Tibial artery (tissue), 4 donors: ENCODE data around the gene APP.
"Not testable (repeated sequence)": the region's sequence is repeated elsewhere in the genome, so short reads cannot be mapped to it uniquely, and the experiment has no call there.

Source experiments
- DNase-seq, 2 donors: peaks; one replicate each; pipeline ENCODE4 v3.0.0-alpha.2; 2019
- H3K27ac ChIP-seq, 2 donors: fragments of 200-600 bp; sonication (generic) in 1 of 2; 1 replicate in 1 of 2; 2 replicates in 1 of 2; pipeline ENCODE4 v1.5.1; 2018 to 2019; ENCODE audit warnings: mild to moderate bottlenecking in 1 of 2
- H3K27me3 ChIP-seq, 2 donors: fragments of 200-600 bp; sonication (generic) in 1 of 2; one replicate each; pipeline versions ENCODE4 v1.5.1 to v1.6.0; 2016 to 2019
- H3K36me3 ChIP-seq, 3 donors: fragments of 200-600 bp; sonication (generic) in 2 of 3; one replicate each; pipeline ENCODE4 v1.5.1; 2016 to 2019; ENCODE audit warnings: mild to moderate bottlenecking in 2 of 3
- H3K4me1 ChIP-seq, 4 donors: fragments of 200-600 bp; sonication (generic) in 2 of 4; 1 replicate in 3 of 4; 2 replicates in 1 of 4; pipeline ENCODE4 v1.5.1; 2016 to 2019
- H3K4me3 ChIP-seq, 2 donors: fragments of 200-600 bp; sonication (generic) in 1 of 2; 1 replicate in 1 of 2; 2 replicates in 1 of 2; pipeline ENCODE4 v1.5.1; 2018 to 2019; ENCODE audit warnings: mild to moderate bottlenecking in 2 of 2
- H3K9me3 ChIP-seq, 3 donors: fragments of 200-600 bp; sonication (generic) in 1 of 3; one replicate each; pipeline ENCODE4 v1.5.1; 2016 to 2019
- intact Hi-C: fragments of 100-400 bp; cut with DNase I; formaldehyde crosslinking; loops from one replicate; pipeline ENCODE4 v1.15.0; 2023; ENCODE audit warnings: low total_unique reads
- TF ChIP-seq, protein P1 (sequence below), 2 experiments: fragments of 200-600 bp in 1 of 2; fragments of 450-650 bp in 1 of 2; IDR thresholded peaks; one replicate each; pipeline ENCODE4 v1.5.1; 2017 to 2019; ENCODE audit warnings: antibody characterized with exemption in 2 of 2, mild to moderate bottlenecking in 1 of 2, moderate library complexity in 1 of 2

APP gene

DNA sequence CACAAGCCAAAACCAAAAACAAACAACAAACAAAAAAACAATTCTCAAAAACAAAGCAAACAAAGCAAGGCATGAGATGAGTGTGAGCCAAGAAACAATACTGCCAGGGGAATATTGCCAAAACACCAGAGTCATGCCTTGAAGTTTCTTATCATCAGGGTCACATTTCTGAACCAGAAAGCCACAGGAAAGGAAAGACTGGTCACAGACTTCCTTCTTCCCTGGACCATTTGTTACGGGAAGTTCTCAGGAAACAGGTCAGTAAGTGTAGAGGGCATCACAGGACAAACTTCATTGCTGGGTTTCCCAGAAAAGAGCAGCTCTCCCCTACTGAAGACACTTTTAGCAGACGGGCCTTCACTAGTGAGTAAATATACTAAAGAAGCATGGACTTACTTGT is 244.6 kb downstream of the APP start:
- TF ChIP-seq, protein P1, sequence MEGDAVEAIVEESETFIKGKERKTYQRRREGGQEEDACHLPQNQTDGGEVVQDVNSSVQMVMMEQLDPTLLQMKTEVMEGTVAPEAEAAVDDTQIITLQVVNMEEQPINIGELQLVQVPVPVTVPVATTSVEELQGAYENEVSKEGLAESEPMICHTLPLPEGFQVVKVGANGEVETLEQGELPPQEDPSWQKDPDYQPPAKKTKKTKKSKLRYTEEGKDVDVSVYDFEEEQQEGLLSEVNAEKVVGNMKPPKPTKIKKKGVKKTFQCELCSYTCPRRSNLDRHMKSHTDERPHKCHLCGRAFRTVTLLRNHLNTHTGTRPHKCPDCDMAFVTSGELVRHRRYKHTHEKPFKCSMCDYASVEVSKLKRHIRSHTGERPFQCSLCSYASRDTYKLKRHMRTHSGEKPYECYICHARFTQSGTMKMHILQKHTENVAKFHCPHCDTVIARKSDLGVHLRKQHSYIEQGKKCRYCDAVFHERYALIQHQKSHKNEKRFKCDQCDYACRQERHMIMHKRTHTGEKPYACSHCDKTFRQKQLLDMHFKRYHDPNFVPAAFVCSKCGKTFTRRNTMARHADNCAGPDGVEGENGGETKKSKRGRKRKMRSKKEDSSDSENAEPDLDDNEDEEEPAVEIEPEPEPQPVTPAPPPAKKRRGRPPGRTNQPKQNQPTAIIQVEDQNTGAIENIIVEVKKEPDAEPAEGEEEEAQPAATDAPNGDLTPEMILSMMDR (IDR thresholded peaks at IDR 0.05), result no peak
- no peaks in the 10 kb centered on the region for H3K36me3 ChIP-seq
- intact Hi-C loops, result no loop called here
- peak overlapping the region; percentile 57 to 72 for H3K27ac ChIP-seq
- peaks cover 0 to 63% (median 30%) of the 10 kb centered on the region in 4 donors for H3K4me1 ChIP-seq
- H3K4me3 ChIP-seq, result no peak overlapping the region
- no peak for DNase-seq
- no peaks in the 10 kb centered on the region for H3K27me3 ChIP-seq
- H3K9me3 ChIP-seq, result no peaks in the 10 kb centered on the region

DNA sequence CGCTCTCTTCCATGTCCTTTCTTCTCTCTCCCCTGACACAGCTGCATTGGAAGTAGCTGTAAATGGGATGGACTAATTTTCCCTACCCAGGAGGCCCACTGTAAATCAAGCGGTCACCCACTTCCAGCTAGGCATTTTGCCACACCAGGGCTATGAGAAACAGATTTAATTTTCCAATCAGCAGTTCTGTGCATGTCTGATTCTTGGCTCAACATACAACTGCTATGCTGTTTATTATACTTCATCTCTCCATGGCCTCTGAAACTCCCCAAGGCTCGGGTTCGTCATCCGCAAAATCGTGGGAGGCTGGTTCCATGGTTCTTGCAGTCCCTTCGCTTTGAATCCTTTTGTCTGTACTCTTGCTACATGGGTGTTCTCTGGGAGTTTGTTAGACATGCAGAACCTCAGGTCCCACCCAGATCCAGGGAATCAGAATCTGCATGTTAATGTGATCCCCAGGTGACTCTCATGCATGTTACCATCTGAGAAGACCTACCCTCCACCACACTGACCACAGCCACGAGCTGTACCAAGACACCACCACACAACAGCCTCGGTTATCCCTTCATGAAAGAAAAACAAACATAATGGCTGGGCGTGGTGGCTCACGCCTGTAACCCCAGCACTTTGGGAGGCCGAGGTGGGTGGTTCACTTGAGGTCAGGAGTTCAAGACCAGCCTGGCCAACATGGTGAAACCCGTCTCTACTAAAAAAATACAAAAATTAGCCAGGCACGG is 245.3 kb downstream of the APP start:
- intact Hi-C loops, result no loop called here
- no peaks in the 10 kb centered on the region for H3K27me3 ChIP-seq
- H3K27ac ChIP-seq, result peak overlapping the region; percentile 57 to 72
- peaks cover 0 to 58% (median 30%) of the 10 kb centered on the region in 4 donors for H3K4me1 ChIP-seq
- no peak for DNase-seq
- no peaks in the 10 kb centered on the region for H3K9me3 ChIP-seq
- H3K36me3 ChIP-seq, result no peaks in the 10 kb centered on the region
- H3K4me3 ChIP-seq, result no peak overlapping the region
- TF ChIP-seq, protein P1 (IDR thresholded peaks at IDR 0.05), result no peak

DNA sequence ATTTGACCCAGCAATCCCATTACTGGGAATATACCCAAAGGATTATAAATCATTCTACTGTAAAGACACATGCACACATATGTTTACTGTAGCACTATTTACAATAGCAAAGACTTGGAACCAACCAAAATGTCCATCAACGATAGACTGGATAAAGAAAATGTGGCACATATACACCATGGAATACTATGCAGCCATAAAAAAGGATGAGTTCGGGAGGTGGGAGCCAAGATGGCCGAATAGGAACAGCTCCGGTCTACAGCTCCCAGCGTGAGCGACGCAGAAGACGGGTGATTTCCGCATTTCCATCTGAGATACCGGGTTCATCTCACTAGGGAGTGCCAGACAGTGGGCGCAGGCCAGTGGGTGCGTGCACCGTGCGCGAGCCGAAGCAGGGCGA is 252.4 kb downstream of the APP start:
- H3K4me1 ChIP-seq, H3K27me3 ChIP-seq, DNase-seq, H3K27ac ChIP-seq, intact Hi-C loops, H3K9me3 ChIP-seq, H3K36me3 ChIP-seq, H3K4me3 ChIP-seq: not testable (repeated sequence)

DNA sequence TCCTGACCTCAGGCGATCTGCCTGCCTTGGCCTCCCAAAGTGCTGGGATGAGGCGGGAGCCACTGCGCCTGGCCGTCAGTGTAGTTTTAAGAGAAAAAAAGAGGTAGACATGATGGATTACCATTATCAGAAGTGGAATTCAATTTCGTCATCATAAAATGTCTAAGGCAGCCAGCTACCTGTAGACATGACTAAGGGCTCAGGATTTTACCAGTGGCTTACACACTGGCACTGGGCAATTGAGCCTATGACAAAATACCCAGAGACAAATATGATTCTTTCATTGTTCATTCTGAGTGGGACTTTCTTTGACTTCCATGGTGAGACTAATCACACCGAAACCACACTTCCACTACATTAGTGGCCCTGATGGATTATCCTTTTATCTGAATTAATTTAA is 254.3 kb downstream of the APP start:
- H3K9me3 ChIP-seq, result no peaks in the 10 kb centered on the region
- H3K27me3 ChIP-seq, result no peaks in the 10 kb centered on the region
- H3K4me1 ChIP-seq, result peaks cover 0 to 8% (median 6%) of the 10 kb centered on the region in 4 donors
- DNase-seq, result no peak
- TF ChIP-seq, protein P1 (IDR thresholded peaks at IDR 0.05), result no peak
- intact Hi-C loops, result no loop called here
- H3K4me3 ChIP-seq, result no peak overlapping the region
- no peaks in the 10 kb centered on the region for H3K36me3 ChIP-seq
- no peak overlapping the region for H3K27ac ChIP-seq

DNA sequence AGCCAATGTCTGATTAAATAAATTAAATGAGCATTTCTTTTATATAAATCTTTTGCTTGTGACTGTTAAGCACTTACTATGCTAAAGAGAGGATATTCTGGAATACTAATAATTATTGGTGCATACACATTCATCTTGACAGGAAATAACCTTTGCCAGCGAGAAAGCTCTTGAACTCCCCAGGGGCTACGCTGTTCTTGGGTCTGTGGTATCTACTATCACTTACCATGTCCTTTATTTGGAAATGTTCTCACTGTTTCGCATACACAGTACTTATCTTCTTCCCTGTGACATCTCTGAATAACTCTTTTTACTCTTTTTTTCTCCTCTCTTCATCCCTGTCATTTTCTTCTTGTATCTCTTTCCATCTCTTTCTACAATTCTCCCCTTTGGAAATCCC is 257.1 kb downstream of the APP start:
- Histone ChIP-seq H3K4me1 (peaks cover 0 to 9% (median 6%) of the 10 kb centered on the region in 4 donors), H3K4me3 (no peak overlapping the region), H3K27me3 (no peaks in the 10 kb centered on the region), H3K9me3 (no peaks in the 10 kb centered on the region), H3K36me3 (no peaks in the 10 kb centered on the region), H3K27ac (no peak overlapping the region)
- intact Hi-C loops, result no loop called here
- no peak for DNase-seq
- TF ChIP-seq, protein P1 (IDR thresholded peaks at IDR 0.05), result no peak

DNA sequence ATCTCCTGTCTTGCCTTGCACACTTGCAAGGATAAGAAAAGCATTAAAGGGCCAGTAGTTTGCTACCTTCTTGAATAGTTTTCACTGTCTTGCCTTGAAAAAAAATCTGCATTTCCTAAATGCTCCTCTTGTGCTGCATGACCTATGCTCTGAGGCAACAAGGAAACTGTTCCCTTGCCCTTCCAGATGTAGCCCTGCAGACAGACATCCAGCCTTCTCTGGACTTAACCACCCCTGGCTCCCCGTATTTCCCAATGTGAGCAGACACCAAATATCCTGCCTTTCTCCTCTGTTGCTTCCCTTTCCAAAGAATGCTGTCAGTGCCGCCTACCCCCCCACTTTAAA is 258.2 kb downstream of the APP start:
- TF ChIP-seq, protein P1 (IDR thresholded peaks at IDR 0.05), result no peak
- H3K4me3 ChIP-seq, result no peak overlapping the region
- no peak overlapping the region for H3K27ac ChIP-seq

More for the DNA sequence above, 258.2 kb downstream of the APP start:
- Histone ChIP-seq H3K9me3 (no peaks in the 10 kb centered on the region), H3K36me3 (no peaks in the 10 kb centered on the region), H3K27me3 (no peaks in the 10 kb centered on the region), H3K4me1 (peaks cover 0 to 20% (median 6%) of the 10 kb centered on the region in 4 donors)
- intact Hi-C loops, result no loop called here
- DNase-seq, result no peak
